HPDE6-E6E7 (cell line): Measurements from ENCODE around the gene GRM8.

Source experiments
- DNase-seq: peaks from one replicate; pipeline ENCODE4 v3.0.0; 2011; ENCODE audit warnings: missing footprints; ENCODE audit errors: extremely low spot score

The GRM8 gene

GRCh38 chr7:126818393-126819196 is 434.1 kb downstream of the GRM8 start:
- DNase-seq: no peak

- no peak for DNase-seq
Observed at GRCh38 chr7:126809188-126809587, 443.6 kb downstream of the GRM8 start.

GRCh38 chr7:126806614-126807013 is 446.1 kb downstream of the GRM8 start:
- DNase-seq: no peak

GRCh38 chr7:126805351-126805750 is 447.4 kb downstream of the GRM8 start:
- no peak for DNase-seq

GRCh38 chr7:126804604-126805003 is 448.1 kb downstream of the GRM8 start:
- DNase-seq: no peak

- no peak for DNase-seq
Observed at GRCh38 chr7:126803990-126804389, 448.8 kb downstream of the GRM8 start.

- DNase-seq: peak; percentile 27
Observed at GRCh38 chr7:126803060-126803665, 449.6 kb downstream of the GRM8 start.

GRCh38 chr7:126801733-126802132 is 451.0 kb downstream of the GRM8 start:
- no peak for DNase-seq

GRCh38 chr7:126799541-126799940 is 453.2 kb downstream of the GRM8 start:
- no peak for DNase-seq

- no peak for DNase-seq
Observed at GRCh38 chr7:126792521-126792920, 460.2 kb downstream of the GRM8 start.

GRCh38 chr7:126791306-126791705 is 461.4 kb downstream of the GRM8 start:
- DNase-seq: peak; percentile 25

GRCh38 chr7:126790763-126791162 is 462.0 kb downstream of the GRM8 start:
- DNase-seq: no peak

- no peak for DNase-seq
Observed at GRCh38 chr7:126783613-126784012, 469.1 kb downstream of the GRM8 start.

GRCh38 chr7:126780993-126781392 is 471.7 kb downstream of the GRM8 start:
- DNase-seq: no peak

GRCh38 chr7:126778101-126778500 is 474.6 kb downstream of the GRM8 start:
- no peak for DNase-seq

- no peak for DNase-seq
Observed at GRCh38 chr7:126776498-126776897, 476.2 kb downstream of the GRM8 start.

- no peak for DNase-seq
Observed at GRCh38 chr7:126774077-126774476, 478.7 kb downstream of the GRM8 start.

- no peak for DNase-seq
Observed at GRCh38 chr7:126768836-126769235, 483.9 kb downstream of the GRM8 start.

GRCh38 chr7:126760914-126761577 is 491.7 kb downstream of the GRM8 start:
- no peak for DNase-seq

GRCh38 chr7:126755381-126755780 is 497.4 kb downstream of the GRM8 start:
- no peak for DNase-seq

GRCh38 chr7:126750207-126750911 is 502.4 kb downstream of the GRM8 start:
- no peak for DNase-seq

GRCh38 chr7:126728967-126729366 is 523.8 kb downstream of the GRM8 start:
- no peak for DNase-seq
